Stimulated activated CD8-positive, alpha-beta memory T cell treated with anti-CD3 and anti-CD28 coated beads, Interleukin-7, amount 100 ng/mL, for 1 hour (primary cell): Measurements from ENCODE around the gene SEC11C.

Experiments
- DNase-seq, 2 donors: peaks; one replicate each; pipeline ENCODE4 v3.0.0-alpha.2; 2020; ENCODE audit warnings: low read depth in 2 of 2

Gene SEC11C

GRCh38 chr18:59144483-59144882 lies 4.8 kb downstream of the SEC11C start:
- no peak for DNase-seq

- no peak for DNase-seq
These were observed 5.4 kb downstream of the SEC11C start for GRCh38 chr18:59145055-59145454.

GRCh38 chr18:59148192-59148591 lies 8.5 kb downstream of the SEC11C start:
- no peak for DNase-seq

GRCh38 chr18:59149007-59149406 lies 9.3 kb downstream of the SEC11C start:
- DNase-seq, result no peak

- DNase-seq, result no peak
These were observed 9.7 kb downstream of the SEC11C start for GRCh38 chr18:59149416-59149815.

GRCh38 chr18:59150236-59150635 lies 10.6 kb downstream of the SEC11C start:
- DNase-seq, result no peak

- DNase-seq, result no peak
These were observed 15.5 kb downstream of the SEC11C start for GRCh38 chr18:59155153-59155552.

- DNase-seq, result no peak
These were observed 16.6 kb downstream of the SEC11C start for GRCh38 chr18:59156316-59156715.

GRCh38 chr18:59159265-59159664 lies 19.6 kb downstream of the SEC11C start:
- no peak for DNase-seq

GRCh38 chr18:59159986-59160385 lies 20.3 kb downstream of the SEC11C start:
- no peak for DNase-seq

- DNase-seq, result no peak
These were observed 33.1 kb downstream of the SEC11C start for GRCh38 chr18:59172664-59173249.

- no peak for DNase-seq
These were observed 37.8 kb downstream of the SEC11C start for GRCh38 chr18:59177485-59177884.

- DNase-seq, result no peak
These were observed 40.6 kb downstream of the SEC11C start for GRCh38 chr18:59180150-59180845.

- DNase-seq, result no peak
These were observed 43.0 kb downstream of the SEC11C start for GRCh38 chr18:59182673-59183072.

GRCh38 chr18:59189008-59189407 lies 49.3 kb downstream of the SEC11C start:
- DNase-seq, result no peak

- no peak for DNase-seq
These were observed 50.1 kb downstream of the SEC11C start for GRCh38 chr18:59189746-59190145.

GRCh38 chr18:59196161-59196725 lies 56.6 kb downstream of the SEC11C start:
- no peak for DNase-seq

- DNase-seq, result no peak
These were observed 58.0 kb downstream of the SEC11C start for GRCh38 chr18:59197636-59198035.

- no peak for DNase-seq
These were observed 58.5 kb downstream of the SEC11C start for GRCh38 chr18:59198215-59198614.

GRCh38 chr18:59200787-59201186 lies 61.1 kb downstream of the SEC11C start:
- DNase-seq, result no peak

GRCh38 chr18:59202258-59202820 lies 62.7 kb downstream of the SEC11C start:
- no peak for DNase-seq

- no peak for DNase-seq
These were observed 67.8 kb downstream of the SEC11C start for GRCh38 chr18:59207506-59207905.
